GM19395 (cell line): ENCODE data around the gene KPTN.

Experiments
- ATAC-seq: cut with Tn5 transposase; IDR thresholded peaks from one replicate; pipeline ENCODE4 v1.9.1; 2021; ENCODE audit warnings: mild to moderate bottlenecking, moderate library complexity; ENCODE audit not compliant: unreplicated experiment

The KPTN gene

DNA sequence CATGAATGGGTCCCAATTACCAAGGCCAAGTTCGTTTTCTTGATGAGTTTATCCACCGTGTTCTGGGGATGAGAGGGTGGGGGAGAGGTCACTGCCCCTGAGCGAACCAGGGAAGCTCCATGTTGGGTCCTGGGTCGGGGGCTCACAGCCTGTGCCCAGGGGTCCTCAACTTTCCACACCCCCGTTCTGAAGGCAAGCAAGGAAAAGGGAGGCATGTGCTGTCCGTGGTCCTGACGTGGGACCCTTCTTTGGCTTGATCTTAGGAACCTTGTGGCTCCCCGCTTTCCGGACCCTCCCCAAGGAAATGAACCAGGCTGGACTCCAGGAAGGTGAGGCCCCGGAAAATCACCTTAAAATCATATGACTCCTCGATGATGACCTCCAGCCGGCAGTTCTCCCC lies 46.5 kb downstream of the KPTN start:
- ATAC-seq, result no peak

GRCh38 chr19:47436712-47437401 lies 47.2 kb downstream of the KPTN start:
- ATAC-seq, result no peak

DNA sequence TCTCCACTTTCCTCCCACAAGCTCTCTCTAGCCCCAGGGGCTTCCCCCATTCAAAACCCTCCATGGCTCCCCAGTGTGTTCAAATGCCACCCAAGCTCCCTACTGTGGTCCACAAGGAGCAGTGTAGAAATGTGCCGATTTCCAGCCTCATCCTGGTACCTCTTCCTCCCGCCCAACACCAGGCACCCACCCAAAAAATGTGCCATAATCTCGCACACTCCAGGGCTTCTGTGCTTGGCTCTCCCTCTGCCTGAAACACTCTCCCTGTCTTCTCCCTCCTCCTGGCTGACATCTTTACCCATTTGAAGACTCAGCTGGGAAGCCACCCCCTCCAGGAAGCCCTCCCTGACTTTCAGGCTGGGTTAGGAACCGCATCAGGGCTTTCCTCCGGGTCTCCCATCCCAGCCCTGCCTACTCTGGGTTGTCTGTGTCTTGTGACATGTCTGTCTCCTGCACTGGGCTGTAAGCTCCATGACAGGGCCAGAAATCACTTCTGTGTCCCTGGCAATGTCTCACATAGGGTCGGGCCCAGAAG lies 48.1 kb downstream of the KPTN start:
- ATAC-seq, result no peak

- no peak for ATAC-seq
Measured at GRCh38 chr19:47435196-47435595, 48.8 kb downstream of the KPTN start.

- no peak for ATAC-seq
Measured at GRCh38 chr19:47434088-47434487, 49.9 kb downstream of the KPTN start.

- ATAC-seq, result no peak
Measured at GRCh38 chr19:47433121-47433520, 50.9 kb downstream of the KPTN start.

- no peak for ATAC-seq
Measured at GRCh38 chr19:47432499-47432898, 51.5 kb downstream of the KPTN start.

DNA sequence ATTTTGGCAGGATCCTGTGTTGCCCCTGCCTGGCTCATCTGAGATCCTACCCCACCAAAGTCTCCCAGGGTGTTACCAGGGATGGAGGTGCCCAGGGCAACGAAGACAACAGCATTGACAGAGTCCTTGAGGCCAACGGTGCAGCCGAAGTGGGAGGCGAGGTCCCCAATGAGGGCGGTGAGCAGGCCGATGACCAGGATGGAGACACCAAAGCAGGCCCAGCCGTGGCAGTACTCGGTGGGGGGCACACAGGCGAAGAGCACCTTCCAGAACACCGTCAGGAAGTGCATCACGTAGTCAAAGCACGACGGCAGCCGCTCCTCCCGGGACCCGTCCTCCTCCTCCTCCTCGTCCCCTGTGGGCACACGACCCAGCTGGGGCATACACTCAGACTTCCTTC lies 51.9 kb downstream of the KPTN start:
- no peak for ATAC-seq

DNA sequence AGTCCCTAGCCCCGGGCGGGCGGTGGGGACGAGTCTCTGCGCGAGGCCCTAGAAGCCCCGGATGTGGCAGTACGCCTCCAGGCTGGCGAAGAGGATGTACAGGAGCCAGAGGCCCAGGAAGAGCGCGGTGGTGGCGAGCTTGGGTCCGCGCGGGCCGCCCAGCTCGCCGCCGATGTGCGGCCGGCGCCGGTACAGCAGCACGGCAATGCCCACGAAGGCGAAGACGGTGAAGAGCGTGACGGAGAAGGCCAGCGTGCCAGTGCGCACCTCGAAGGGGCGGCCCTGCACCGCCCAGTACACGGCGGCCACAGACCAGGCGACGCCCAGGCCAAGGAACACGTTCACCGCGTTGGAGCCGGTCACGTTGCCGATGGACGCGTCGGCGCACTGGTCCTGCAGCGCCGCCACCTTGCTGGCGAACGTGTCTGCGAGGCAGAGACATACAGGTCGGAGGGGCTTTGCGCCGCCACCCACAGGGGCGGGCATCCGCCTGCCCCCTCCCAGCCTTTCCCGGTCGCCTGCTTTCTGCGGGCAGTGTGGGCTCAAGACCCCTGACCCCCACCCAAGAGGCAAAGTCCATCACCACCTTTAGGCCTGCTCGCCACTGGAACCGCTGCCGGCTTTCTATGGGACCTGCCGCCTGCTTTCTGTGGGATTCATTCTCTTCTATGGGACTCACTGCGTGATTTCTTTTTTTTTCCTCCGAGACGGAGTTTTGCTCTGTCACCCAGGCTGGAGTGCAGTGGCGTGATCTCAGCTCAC lies 53.8 kb downstream of the KPTN start:
- ATAC-seq, result no peak

DNA sequence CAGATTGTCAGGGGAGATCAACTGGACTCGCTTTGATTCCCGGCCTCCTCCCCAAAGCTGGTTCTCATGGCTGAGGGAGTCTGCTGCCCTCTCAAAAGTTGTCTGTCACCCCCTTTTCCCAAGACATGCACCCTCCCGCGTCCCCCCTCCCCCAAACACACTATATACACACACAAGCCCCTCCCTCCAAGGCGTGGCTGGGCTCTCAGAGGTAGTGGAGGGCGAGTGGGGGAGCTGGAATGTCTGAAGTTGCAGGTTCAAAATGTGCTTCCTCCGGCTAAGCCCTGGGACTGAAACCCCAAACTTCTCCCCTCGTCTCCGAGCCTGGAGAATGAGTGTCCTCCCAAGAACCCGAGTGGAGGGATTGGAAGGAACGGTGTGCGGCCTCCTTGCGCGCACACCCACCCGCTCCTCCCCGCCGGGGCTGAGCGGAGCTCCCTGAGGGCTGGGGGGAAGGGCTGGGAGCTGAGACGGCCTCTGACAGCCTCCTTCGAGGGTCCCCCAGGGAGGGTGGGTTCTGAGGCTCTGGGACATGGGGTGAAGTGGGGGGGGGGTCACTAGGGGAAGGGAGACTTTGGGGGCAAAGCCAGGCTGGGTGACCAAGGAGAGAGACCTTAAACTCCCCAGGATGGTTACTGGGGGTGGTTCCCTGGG lies 54.8 kb downstream of the KPTN start:
- no peak for ATAC-seq

- no peak for ATAC-seq
Measured at GRCh38 chr19:47428177-47428894, 55.7 kb downstream of the KPTN start.

- no peak for ATAC-seq
Measured at GRCh38 chr19:47427241-47428176, 56.5 kb downstream of the KPTN start.
